GM15510 (cell line): Measurements from ENCODE around the gene UBQLN3.

ENCODE experiments used
- POLR2A ChIP-seq: IDR thresholded peaks from 3 replicates; pipeline ENCODE4 v1.6.1; 2011; ENCODE audit warnings: borderline replicate concordance; ENCODE audit not compliant: insufficient read length; ENCODE audit errors: extremely low read depth

UBQLN3 gene

DNA sequence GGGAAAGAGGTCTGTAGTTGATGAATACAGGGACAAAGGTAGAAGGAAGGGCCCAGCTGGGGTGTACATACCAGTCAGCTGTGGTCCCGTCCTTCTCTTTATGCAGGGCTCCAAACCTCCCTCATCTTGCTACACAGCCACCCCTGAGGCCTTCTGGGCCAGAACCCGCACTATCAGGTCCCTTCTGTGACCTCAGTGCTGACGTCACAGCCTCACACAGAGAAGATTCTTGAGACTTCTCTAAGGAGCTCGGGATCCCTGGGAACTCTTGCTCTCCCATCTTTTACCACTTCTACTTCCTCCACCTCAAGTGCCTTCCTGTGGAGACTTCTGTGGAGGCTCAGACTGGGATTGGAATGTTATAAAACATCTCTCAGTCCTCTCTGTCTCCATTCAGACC, at the start of gene UBQLN3:
TSS of gene UBQLN3 (minus strand) at position 155 of the 400 bp plus-strand sequence. CDS start 399 bp downstream, outside the sequence.
- no peak for TF ChIP-seq POLR2A

- TF ChIP-seq POLR2A = no peak
Observed at GRCh38 chr11:5557751-5558150, 48.0 kb upstream of the UBQLN3 start.

GRCh38 chr11:5556596-5557188, 46.9 kb upstream of the UBQLN3 start:
- no peak for TF ChIP-seq POLR2A

DNA sequence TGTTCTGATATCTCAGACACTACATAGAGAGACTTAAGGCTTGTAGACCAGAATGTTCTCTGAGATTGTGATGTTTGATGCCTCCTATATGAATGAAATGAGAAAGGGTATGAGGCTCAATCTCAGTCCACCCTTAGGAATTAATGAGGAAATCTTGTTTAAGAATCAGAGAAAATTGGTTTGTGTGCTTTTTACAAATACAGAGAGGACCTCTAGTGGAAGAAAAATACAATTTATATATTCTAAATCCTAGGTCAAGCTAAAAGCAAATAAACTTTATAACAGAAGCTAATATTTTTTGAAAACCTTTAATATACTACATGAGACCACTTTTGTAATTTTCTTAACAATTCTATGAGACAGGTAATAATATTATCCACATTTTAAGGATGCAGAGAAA, 43.6 kb upstream of the UBQLN3 start:
- TF ChIP-seq POLR2A = no peak

- TF ChIP-seq POLR2A = no peak
Observed at GRCh38 chr11:5550440-5551095, 40.8 kb upstream of the UBQLN3 start.

DNA sequence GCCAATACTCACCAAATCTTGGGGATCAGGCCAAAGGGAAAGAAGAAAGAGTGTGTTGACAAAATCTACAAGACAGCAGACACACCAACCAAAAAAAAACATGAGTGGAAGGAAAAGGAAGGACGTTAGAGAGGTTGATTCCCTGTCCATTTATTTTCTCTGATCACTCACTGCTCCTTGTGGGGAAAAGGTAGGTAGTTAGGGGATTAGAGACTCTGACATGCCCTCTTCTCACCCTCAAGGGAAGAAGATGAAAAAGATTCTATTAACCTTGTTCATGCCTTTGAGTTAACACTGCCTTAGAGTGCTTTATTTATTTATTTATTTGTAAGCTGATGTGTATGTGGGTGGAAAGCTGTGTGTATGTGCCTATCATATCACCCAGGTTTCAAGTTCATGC, 38.7 kb upstream of the UBQLN3 start, which contains the start of gene OR52H1:
TSS of gene OR52H1 (minus strand) at position 101 of the 400 bp plus-strand sequence. CDS start 3,035 bp downstream, outside the sequence.
- no peak for TF ChIP-seq POLR2A

- TF ChIP-seq POLR2A = no peak
Observed at GRCh38 chr11:5547982-5548381, 38.2 kb upstream of the UBQLN3 start.

GRCh38 chr11:5546457-5546856, 36.7 kb upstream of the UBQLN3 start:
- no peak for TF ChIP-seq POLR2A

DNA sequence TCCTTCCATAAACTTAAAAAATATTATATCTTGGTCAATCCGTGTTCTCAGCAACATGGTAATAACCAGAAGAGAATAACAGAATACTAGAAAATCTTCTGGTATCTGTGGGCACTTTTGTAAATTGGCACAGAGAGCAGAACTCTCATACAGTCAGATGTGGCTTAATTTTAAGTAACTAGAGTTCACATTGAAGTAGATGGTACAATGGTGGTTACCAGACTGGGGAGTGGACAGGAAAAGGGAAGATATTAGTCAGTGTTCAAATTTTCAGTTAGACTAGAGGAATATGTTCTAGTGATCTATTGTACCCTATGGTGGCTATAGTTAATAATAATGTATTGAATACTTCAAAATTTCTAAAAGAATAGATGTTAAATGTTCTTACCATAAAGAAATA, 31.7 kb upstream of the UBQLN3 start:
- TF ChIP-seq POLR2A = no peak

- no peak for TF ChIP-seq POLR2A
Observed at GRCh38 chr11:5536482-5536881, 26.7 kb upstream of the UBQLN3 start.

- no peak for TF ChIP-seq POLR2A
Observed at GRCh38 chr11:5534046-5534445, 24.3 kb upstream of the UBQLN3 start.

- no peak for TF ChIP-seq POLR2A
Observed at GRCh38 chr11:5531053-5531831, 21.5 kb upstream of the UBQLN3 start.

DNA sequence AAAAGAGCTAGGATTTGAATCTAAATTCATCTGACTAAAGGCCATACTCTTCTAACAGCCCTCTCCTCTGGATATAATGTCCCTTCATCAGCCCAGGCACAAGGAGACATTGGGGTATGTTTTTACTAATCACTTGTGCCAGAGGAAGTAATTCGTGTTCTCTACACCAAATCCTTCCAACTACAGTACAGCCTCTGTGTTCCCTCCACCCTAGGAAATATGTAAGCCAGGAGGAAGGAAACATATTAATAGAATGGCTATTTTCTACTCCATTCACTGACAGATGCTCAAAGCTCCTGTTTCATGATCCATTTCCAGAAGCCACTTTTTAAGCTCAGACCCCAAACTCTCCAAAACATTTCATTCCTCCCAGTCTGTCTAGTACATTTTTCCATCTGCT, 18.7 kb upstream of the UBQLN3 start:
- no peak for TF ChIP-seq POLR2A

DNA sequence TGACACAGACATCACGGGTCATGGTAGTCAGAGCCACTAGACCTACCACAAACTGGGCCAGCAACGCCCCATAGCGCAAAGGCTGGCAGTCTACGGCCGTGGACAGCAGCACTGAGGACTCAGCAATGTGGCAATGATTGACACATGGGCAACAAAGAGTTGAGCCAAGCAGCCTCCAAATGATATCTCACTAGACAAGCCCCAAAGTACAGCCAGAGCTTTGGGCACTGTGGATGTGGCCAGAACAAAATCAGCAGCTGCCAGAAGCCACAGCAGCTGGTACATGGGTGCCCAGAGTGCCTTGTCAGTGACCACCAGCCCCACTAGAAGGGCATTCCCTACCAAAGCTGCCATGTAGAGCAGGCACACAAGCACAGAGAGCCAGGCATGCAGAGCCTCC, 18.0 kb upstream of the UBQLN3 start:
- no peak for TF ChIP-seq POLR2A

GRCh38 chr11:5524756-5525155, 15.0 kb upstream of the UBQLN3 start:
- TF ChIP-seq POLR2A = no peak
